HepG2 (cell line): ENCODE data around the gene SKIDA1. TPM values are rescaled to one million over a fixed set of nuclear protein-coding genes. Genes with fewer than 3 reads are reported as not detected.

Experiments
- ARNTL ChIP-seq: sonication (generic); formaldehyde crosslinking; IDR thresholded peaks from 2 replicates; pipeline ENCODE4 v1.4.0; 2020; ENCODE audit warnings: mild to moderate bottlenecking, missing genetic modification reagents
- ASH2L ChIP-seq: fragments of 300-600, 200-600 bp; sonication (generic); IDR thresholded peaks from 2 replicates; pipeline ENCODE4 v1.7.0; 2017; ENCODE audit warnings: low read depth, mild to moderate bottlenecking, moderate library complexity, mixed read lengths, low read length; ENCODE audit not compliant: insufficient read length
- BORCS8-MEF2B ChIP-seq: sonication (generic); formaldehyde crosslinking; IDR thresholded peaks from 2 replicates; pipeline ENCODE4 v1.8.0; 2022; ENCODE audit warnings: mild to moderate bottlenecking, missing genetic modification reagents
- EHMT2 ChIP-seq: fragments of 200-600 bp; sonication (generic); IDR thresholded peaks from 2 replicates; pipeline ENCODE4 v1.7.0; 2017; ENCODE audit warnings: antibody characterized with exemption, low read depth, low read length, borderline replicate concordance
- HHEX ChIP-seq: IDR thresholded peaks from 2 replicates; pipeline ENCODE4 v1.6.1; 2016; ENCODE audit warnings: control low read depth
- HOMEZ ChIP-seq: IDR thresholded peaks from 2 replicates; pipeline ENCODE4 v1.6.1; 2016; ENCODE audit warnings: low read depth
- HOXA3 ChIP-seq: sonication (generic); formaldehyde crosslinking; IDR thresholded peaks from 2 replicates; pipeline ENCODE4 v1.5.0; 2020; ENCODE audit warnings: missing genetic modification reagents
- IRX3 ChIP-seq: sonication (generic); formaldehyde crosslinking; IDR thresholded peaks from 2 replicates; pipeline ENCODE4 v1.8.1; 2023; ENCODE audit warnings: mild to moderate bottlenecking, low read depth, missing genetic modification reagents, borderline replicate concordance
- KAT8 ChIP-seq: IDR thresholded peaks from 2 replicates; pipeline ENCODE4 v1.6.1; 2016; ENCODE audit warnings: missing genetic modification reagents, missing compliant biosample characterization
- KDM5B ChIP-seq: sonication (generic); formaldehyde crosslinking; IDR thresholded peaks from 2 replicates; pipeline ENCODE4 v1.4.0; 2020; ENCODE audit warnings: missing genetic modification reagents, mild to moderate bottlenecking, borderline replicate concordance
- NCOR1 ChIP-seq: fragments of 200-600 bp; sonication (generic); IDR thresholded peaks from 2 replicates; pipeline ENCODE4 v1.7.0; 2017; ENCODE audit warnings: antibody characterized with exemption, low read length, borderline replicate concordance
- NR2C2 ChIP-seq: sonication (generic); formaldehyde crosslinking; IDR thresholded peaks from 2 replicates; pipeline ENCODE4 v1.4.0; 2020; ENCODE audit warnings: missing genetic modification reagents, mild to moderate bottlenecking, moderate library complexity, borderline replicate concordance
- PHB2 ChIP-seq: fragments of 450-650 bp; IDR thresholded peaks from 2 replicates; pipeline ENCODE4 v1.6.1; 2018; ENCODE audit not compliant: partially characterized antibody
- PHF21A ChIP-seq: sonication (generic); formaldehyde crosslinking; IDR thresholded peaks from 2 replicates; pipeline ENCODE4 v1.5.0; 2020; ENCODE audit warnings: mild to moderate bottlenecking, missing genetic modification reagents
- PRDM10 ChIP-seq: sonication (generic); formaldehyde crosslinking; IDR thresholded peaks from 2 replicates; pipeline ENCODE4 v1.4.0; 2020; ENCODE audit warnings: low read depth, missing genetic modification reagents
- SP140L ChIP-seq: sonication (generic); formaldehyde crosslinking; IDR thresholded peaks from 2 replicates; pipeline ENCODE4 v1.4.0; 2020; ENCODE audit warnings: missing genetic modification reagents, borderline replicate concordance
- TMF1 ChIP-seq: sonication (generic); formaldehyde crosslinking; IDR thresholded peaks from 2 replicates; pipeline ENCODE4 v1.8.1; 2022; ENCODE audit warnings: low read depth, missing genetic modification reagents
- TSC22D2 ChIP-seq: sonication (generic); formaldehyde crosslinking; IDR thresholded peaks from 2 replicates; pipeline ENCODE4 v1.5.1; 2020; ENCODE audit warnings: missing genetic modification reagents, mild to moderate bottlenecking, borderline replicate concordance
- ZBTB8A ChIP-seq: sonication (generic); formaldehyde crosslinking; IDR thresholded peaks from 2 replicates; pipeline ENCODE4 v1.4.0; 2020; ENCODE audit warnings: mild to moderate bottlenecking, low read depth, missing genetic modification reagents, borderline replicate concordance
- ZNF251 ChIP-seq: sonication (generic); formaldehyde crosslinking; IDR thresholded peaks from 2 replicates; pipeline ENCODE4 v1.9.0; 2021; ENCODE audit warnings: mild to moderate bottlenecking, missing genetic modification reagents
- ZNF615 ChIP-seq: sonication (generic); formaldehyde crosslinking; IDR thresholded peaks from 2 replicates; pipeline ENCODE4 v1.5.0; 2020; ENCODE audit warnings: mild to moderate bottlenecking, missing genetic modification reagents, borderline replicate concordance
- ZNF619 ChIP-seq: sonication (generic); formaldehyde crosslinking; IDR thresholded peaks from 2 replicates; pipeline ENCODE4 v1.4.0; 2020; ENCODE audit warnings: mild to moderate bottlenecking, missing genetic modification reagents
- polyA plus RNA-seq, 8 experiments: library from polyadenylated mRNA; depleted of rRNA in 3 of 8; stranded (reverse) in 7 of 8; unstranded in 1 of 8; fragments of >200 nt; fragmentation: Illumina TruSeq in 4 of 8; extraction: Trizol in 4 of 8; gene quantifications; 2 replicates each; pipeline versions ENCODE4 v1.2.1 to v1.2.3, GENCODE V29; 2011 to 2016; ENCODE audit warnings: low read depth in 4 of 8, missing spikeins in 1 of 8, mixed read lengths in 1 of 8; ENCODE audit not compliant: insufficient read depth in 1 of 8
- total RNA-seq, 5 experiments: library from RNA; depleted of rRNA; stranded (reverse); fragments of >200 nt; fragmentation: Illumina TruSeq; extraction: Trizol; gene quantifications; 2 replicates each; pipeline ENCODE4 v1.2.3, GENCODE V29; 2016; ENCODE audit warnings: low read depth in 1 of 5
- TF ChIP-seq, protein P1 (sequence below): sonication (generic); formaldehyde crosslinking; IDR thresholded peaks from 2 replicates; pipeline ENCODE4 v1.4.0; 2020; ENCODE audit warnings: missing genetic modification reagents
- TF ChIP-seq, protein P2 (sequence below): sonication (generic); formaldehyde crosslinking; IDR thresholded peaks from 2 replicates; pipeline ENCODE4 v1.8.1; 2023; ENCODE audit warnings: missing genetic modification reagents, inconsistent platforms, borderline replicate concordance

Gene SKIDA1
- total and polyA plus RNA-seq, 2 of the 13 experiments (the other 11 are each of a cell fraction or from before 2014, with no cell fraction given): 0.73 to 1.5 TPM

GRCh38 chr10:21526188-21526859 is 842 bp upstream of the SKIDA1 start (continued):
- TF ChIP-seq, protein P1, sequence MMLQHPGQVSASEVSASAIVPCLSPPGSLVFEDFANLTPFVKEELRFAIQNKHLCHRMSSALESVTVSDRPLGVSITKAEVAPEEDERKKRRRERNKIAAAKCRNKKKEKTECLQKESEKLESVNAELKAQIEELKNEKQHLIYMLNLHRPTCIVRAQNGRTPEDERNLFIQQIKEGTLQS: peak; percentile 28; the same call in 1 of the 2 replicates
- TF ChIP-seq TMF1 (CRISPR knock-in tag) (0 out of 2 replicates have a peak, but pooled peaks have one; percentile 55), ARNTL (CRISPR knock-in tag) (no peak), HOMEZ (CRISPR knock-in tag) (no peak), PHF21A (CRISPR knock-in tag) (no peak; the same call in 1 of the 2 replicates), ZBTB8A (CRISPR knock-in tag) (peak; percentile 85; the same call in 1 of the 2 replicates), ASH2L (peak; percentile 39), HOXA3 (CRISPR knock-in tag) (peak; percentile 8; the same call in 1 of the 2 replicates), EHMT2 (no peak), KDM5B (CRISPR knock-in tag) (peak; percentile 37; the same call in 1 of the 2 replicates), KAT8 (CRISPR knock-in tag) (no peak), NR2C2 (CRISPR knock-in tag) (no peak), SP140L (CRISPR knock-in tag) (no peak), HHEX (CRISPR knock-in tag) (no peak), NCOR1 (peak; percentile 21; the same call in 1 of the 2 replicates), ZNF619 (CRISPR knock-in tag) (no peak), BORCS8-MEF2B (CRISPR knock-in tag) (peak; percentile 34; the same call in 1 of the 2 replicates), PRDM10 (CRISPR knock-in tag) (0 out of 2 replicates have a peak, but pooled peaks have one; percentile 9), PHB2 (no peak), TSC22D2 (CRISPR knock-in tag) (no peak), IRX3 (CRISPR knock-in tag) (peak; percentile 57; the same call in 1 of the 2 replicates), ZNF615 (CRISPR knock-in tag) (no peak), ZNF251 (CRISPR knock-in tag) (no peak)
- TF ChIP-seq, protein P2, sequence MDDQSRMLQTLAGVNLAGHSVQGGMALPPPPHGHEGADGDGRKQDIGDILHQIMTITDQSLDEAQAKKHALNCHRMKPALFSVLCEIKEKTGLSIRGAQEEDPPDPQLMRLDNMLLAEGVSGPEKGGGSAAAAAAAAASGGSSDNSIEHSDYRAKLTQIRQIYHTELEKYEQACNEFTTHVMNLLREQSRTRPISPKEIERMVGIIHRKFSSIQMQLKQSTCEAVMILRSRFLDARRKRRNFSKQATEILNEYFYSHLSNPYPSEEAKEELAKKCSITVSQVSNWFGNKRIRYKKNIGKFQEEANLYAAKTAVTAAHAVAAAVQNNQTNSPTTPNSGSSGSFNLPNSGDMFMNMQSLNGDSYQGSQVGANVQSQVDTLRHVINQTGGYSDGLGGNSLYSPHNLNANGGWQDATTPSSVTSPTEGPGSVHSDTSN (CRISPR knock-in tag): no peak
